K562 (cell line): ENCODE measurements around the gene AGXT. TPM values are rescaled to one million over a fixed set of nuclear protein-coding genes. Genes with fewer than 3 reads are reported as not detected.

Source experiments
- ATAC-seq: fragments of 200-7000 bp; cut with Tn5 transposase; 3 replicates; pipeline ENCODE4 v1.9.1; 2020; ENCODE audit warnings: moderate library complexity
- BruUV-seq: library from RNA; stranded (reverse); fragments of 400-500 nt; replicated peaks from 2 replicates; lab custom pipeline; 2021; lab: Mats Ljungman, UMichigan
- CTCF ChIA-PET: fragments of 300-600 bp; formaldehyde crosslinking; extraction: SDS; loops from one replicate; lab custom pipeline; 2021; ENCODE audit warnings: low intra/inter-chr PET ratio; lab: Yijun Ruan, JAX
- POLR2A ChIA-PET: fragments of 300-600, 350-650 bp; sonication (Branson Sonifier 250); formaldehyde crosslinking; extraction: SDS; loops from one replicate; lab custom pipeline; 2021; ENCODE audit warnings: antibody characterized with exemption, inconsistent platforms; lab: Yijun Ruan, JAX
- DNase-seq, 4 experiments: peaks; one replicate each; pipeline versions ENCODE4 v3.0.0 to v3.0.0-alpha.2; 2011 to 2018; ENCODE audit warnings: low spot score in 3 of 4, mixed read lengths in 3 of 4; ENCODE audit errors: extremely low read depth in 1 of 4
- FAIRE-seq: peaks from 2 replicates; lab custom pipeline; 2011; peaks lifted over from hg19 to GRCh38; lab: Jason Lieb, UNC
- H2AFZ ChIP-seq: 2 replicates; pipeline ENCODE4 v1.6.0; 2011; ENCODE audit warnings: low read depth, low read length, control low read depth, inconsistent platforms
- H3K27ac ChIP-seq: fragments of 200-600 bp; 3 replicates; pipeline ENCODE4 v1.8.0; 2011; ENCODE audit warnings: low read depth, mild to moderate bottlenecking, control low read depth, inconsistent platforms, low read length, moderate library complexity, mixed read lengths; ENCODE audit errors: extremely low read depth
- H3K27me3 ChIP-seq, 2 experiments: fragments of 300-600 bp in 1 of 2; 2 replicates in 1 of 2; 3 replicates in 1 of 2; pipeline versions ENCODE4 v1.6.0 to v1.8.0; 2011; ENCODE audit warnings: inconsistent platforms in 2 of 2, low read length in 2 of 2, mild to moderate bottlenecking in 1 of 2, mixed read lengths in 1 of 2, moderate library complexity in 1 of 2; ENCODE audit not compliant: control insufficient read depth in 2 of 2, insufficient read depth in 2 of 2
- H3K36me3 ChIP-seq: fragments of 300-600 bp; 3 replicates; pipeline ENCODE4 v1.8.0; 2011; ENCODE audit warnings: mild to moderate bottlenecking, low read length, inconsistent platforms; ENCODE audit not compliant: control insufficient read depth, insufficient read depth
- H3K4me1 ChIP-seq, 2 experiments: fragments of 200-600 bp in 1 of 2; replicated peaks in 1 of 2; 2 replicates in 1 of 2; 3 replicates in 1 of 2; pipeline versions ENCODE4 v1.5.1 to v1.8.0; 2011; ENCODE audit warnings: inconsistent platforms in 2 of 2, low read length in 2 of 2, mild to moderate bottlenecking in 1 of 2, mixed read lengths in 1 of 2, moderate library complexity in 1 of 2; ENCODE audit not compliant: control insufficient read depth in 2 of 2, insufficient read depth in 2 of 2
- H3K4me2 ChIP-seq: 2 replicates; pipeline ENCODE4 v1.6.1; 2011; ENCODE audit warnings: low read length, control low read depth, inconsistent platforms, mixed read lengths; ENCODE audit not compliant: insufficient read depth
- H3K4me3 ChIP-seq: fragments of 200-600 bp; sonication (generic), shearing (Covaris generic); 2 replicates; pipeline ENCODE4 v1.5.1; 2016; ENCODE audit warnings: control low read depth, inconsistent platforms
- H3K79me2 ChIP-seq: fragments of 200-600 bp; 3 replicates; pipeline ENCODE4 v1.8.0; 2011; ENCODE audit warnings: low read length, inconsistent platforms; ENCODE audit not compliant: control insufficient read depth, insufficient read depth
- H3K9ac ChIP-seq, 2 experiments: 2 replicates each; pipeline versions ENCODE4 v1.6.0 to v1.6.1; 2011; ENCODE audit warnings: low read depth in 2 of 2, low read length in 2 of 2, control low read depth in 1 of 2, inconsistent platforms in 1 of 2, mild to moderate bottlenecking in 1 of 2, mixed read lengths in 1 of 2; ENCODE audit not compliant: insufficient read depth in 1 of 2
- H3K9me1 ChIP-seq: one replicate; pipeline ENCODE4 v1.6.0; 2011; ENCODE audit warnings: inconsistent platforms, mild to moderate bottlenecking, low read length, moderate library complexity; ENCODE audit not compliant: control insufficient read depth, insufficient read depth
- H3K9me3 ChIP-seq: replicated peaks from 2 replicates; pipeline ENCODE4 v1.5.1; 2011; ENCODE audit warnings: low read depth, low read length, inconsistent platforms; ENCODE audit not compliant: control insufficient read depth, insufficient read depth
- H4K20me1 ChIP-seq: replicated peaks from 2 replicates; pipeline ENCODE4 v1.6.1; 2011; ENCODE audit warnings: low read length, inconsistent platforms, mixed read lengths; ENCODE audit not compliant: control insufficient read depth, insufficient read depth
- BDP1 ChIP-seq: IDR thresholded peaks from 3 replicates; pipeline ENCODE4 v1.6.1; 2011; ENCODE audit not compliant: insufficient read length, insufficient read depth
- CHCHD3 ChIP-seq: fragments of 250-450 bp; sonication (Bioruptor Pico); IDR thresholded peaks from 2 replicates; pipeline ENCODE4 v2.1.2; 2022; ENCODE audit warnings: mild to moderate bottlenecking
- ELF1 ChIP-seq: fragments of 200-800 bp; sonication (Bioruptor generic); IDR thresholded peaks from 2 replicates; pipeline ENCODE4 v1.6.1; 2016; ENCODE audit warnings: missing genetic modification characterization, missing compliant biosample characterization
- GATA2 ChIP-seq: sonication (generic); formaldehyde crosslinking; IDR thresholded peaks from 2 replicates; pipeline ENCODE4 v1.4.0; 2020; ENCODE audit warnings: mild to moderate bottlenecking, missing genetic modification reagents
- HDAC1 ChIP-seq, 2 experiments: fragments of 450-650 bp; IDR thresholded peaks; 2 replicates each; pipeline ENCODE4 v1.6.1; 2016 to 2017; ENCODE audit warnings: inconsistent platforms in 1 of 2, mild to moderate bottlenecking in 1 of 2, moderate library complexity in 1 of 2
- MXI1 ChIP-seq: IDR thresholded peaks from 2 replicates; pipeline ENCODE4 v1.6.1; 2011; ENCODE audit warnings: low read depth, mild to moderate bottlenecking, improper control_type of control experiment, low read length
- RUNX1 ChIP-seq: sonication (generic); IDR thresholded peaks from 2 replicates; pipeline ENCODE4 v1.6.1; 2016; ENCODE audit warnings: antibody characterized with exemption, low read depth
- STAG1 ChIP-seq: sonication (generic); formaldehyde crosslinking; IDR thresholded peaks from 2 replicates; pipeline ENCODE4 v1.5.0; 2020; ENCODE audit warnings: missing genetic modification reagents, borderline replicate concordance
- ZNF561 ChIP-seq: fragments of 450-650 bp; formaldehyde crosslinking; conservative IDR thresholded peaks from 2 replicates; pipeline ENCODE4 v1.4.0; 2020; ENCODE audit warnings: mild to moderate bottlenecking, moderate library complexity
- ZZZ3 ChIP-seq: fragments of 450-650 bp; IDR thresholded peaks from 2 replicates; pipeline ENCODE4 v1.6.1; 2016; ENCODE audit warnings: antibody characterized with exemption, mild to moderate bottlenecking, moderate library complexity
- WGBS: fragments of 100-300 bp; shearing (Covaris generic); methylation state at CpG from one replicate; pipeline ENCODE4 v1.1.6; 2016; ENCODE audit warnings: low coverage, mixed read lengths; ENCODE audit not compliant: insufficient coverage; ENCODE audit errors: missing lambda C conversion rate; 5-methylcytosine and 5-hydroxymethylcytosine counted together
- in situ Hi-C: fragments of 300-500 bp; cut with MboI; formaldehyde crosslinking; loops from 4 replicates; pipeline ENCODE4 v1.15.0; 2018; ENCODE audit warnings: inconsistent platforms, mixed read lengths
- intact Hi-C: fragments of 100-400 bp; cut with micrococcal nuclease; formaldehyde crosslinking; loops from 2 replicates; pipeline ENCODE4 v1.14.2; 2022
- polyA plus RNA-seq, 8 experiments: library from polyadenylated mRNA; depleted of rRNA in 4 of 8; stranded (reverse) in 5 of 8; unstranded in 3 of 8; fragments of >200 nt; fragmentation: Nextera tagmentation in 2 of 8; fragmentation: Illumina TruSeq in 1 of 8; extraction: Ambion mirVana in 2 of 8; extraction: Trizol in 1 of 8; gene quantifications; 2 replicates each; pipeline versions ENCODE4 v1.2.1 to v1.2.3, GENCODE V29; 2011 to 2014; ENCODE audit warnings: inconsistent platforms in 1 of 8, missing spikeins in 1 of 8
- total RNA-seq, 7 experiments: library from RNA; depleted of rRNA in 6 of 7; stranded (reverse); fragments of >200 nt in 6 of 7; fragmentation: Illumina TruSeq in 2 of 7; extraction: Trizol in 2 of 7; gene quantifications; 2 replicates each; pipeline versions ENCODE4 v1.2.1 to v1.2.3, GENCODE V29; 2011 to 2021; ENCODE audit warnings: low replicate concordance in 1 of 7
- TF ChIP-seq, protein P1 (sequence below): fragments of 250-450 bp; sonication (Bioruptor Pico); IDR thresholded peaks from 2 replicates; pipeline ENCODE4 v1.5.0; 2020; ENCODE audit warnings: mild to moderate bottlenecking, borderline replicate concordance
- TF ChIP-seq, protein P2 (sequence below): IDR thresholded peaks from 2 replicates; pipeline ENCODE4 v1.6.1; 2011; ENCODE audit not compliant: insufficient read length; ENCODE audit errors: extremely low read depth

The AGXT gene
- total and polyA plus RNA-seq, 9 of the 15 experiments (the other 6 are each of a cell fraction or from before 2014, with no cell fraction given) = 0.18 TPM; not detected in 8

DNA sequence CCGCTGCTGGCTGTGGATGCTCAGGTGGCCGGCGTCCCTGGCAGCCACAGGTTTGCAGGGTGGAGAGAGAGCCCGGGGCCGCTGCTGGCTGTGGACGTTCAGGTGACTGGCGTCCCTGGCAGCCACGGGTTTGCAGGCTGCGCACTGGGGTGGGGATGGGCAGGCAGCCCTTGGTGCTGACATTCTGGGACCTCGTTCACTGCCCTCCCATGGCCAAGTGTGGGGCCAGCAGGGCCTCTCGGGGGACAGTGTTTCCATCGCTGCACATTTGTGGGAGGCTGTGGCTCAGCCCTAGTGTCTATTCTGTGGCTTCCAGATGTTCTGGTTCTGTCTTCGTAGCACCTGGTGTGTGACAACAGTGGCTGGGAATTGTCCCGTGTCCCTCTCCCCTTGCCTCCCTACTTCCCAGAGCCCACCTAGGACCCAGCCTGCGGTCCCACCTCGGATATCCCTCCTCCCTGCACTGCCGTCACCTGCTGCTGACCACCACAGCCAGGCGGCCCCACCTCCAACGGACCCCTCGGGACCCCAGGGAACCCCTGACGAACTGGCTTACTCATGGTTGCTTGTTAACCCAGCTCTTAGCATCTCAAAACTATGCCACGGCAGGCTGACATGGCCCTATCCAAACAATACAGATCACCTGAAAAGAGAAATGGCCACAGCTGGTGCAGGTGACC lies 38.4 kb downstream of the AGXT start:
- CTCF ChIA-PET = no interaction called here
- Histone ChIP-seq H3K4me3 (no peak overlapping the region), H3K9ac (no peak overlapping the region), H3K9me1 (no peaks in the 10 kb centered on the region), H2AFZ (no peak overlapping the region), H3K9me3 (no peaks in the 10 kb centered on the region), H3K27me3 (peaks cover 0 to 36% of the 10 kb centered on the region in 2 experiments; a peak in 2 of 5 replicates), H3K79me2 (no peaks in the 10 kb centered on the region), H3K36me3 (no peaks in the 10 kb centered on the region), H3K27ac (no peak overlapping the region), H3K4me1 (0 out of 5 replicates have a peak, but pooled peaks cover 0 to 6% of the 10 kb centered on the region in 2 experiments), H3K4me2 (no peak overlapping the region), H4K20me1 (no peaks in the 10 kb centered on the region)
- FAIRE-seq (no peak), ATAC-seq (no peak), DNase-seq (no peak)
- WGBS = 0% methylated on average over 8 of the region's 22 CpGs
- in situ Hi-C loops = no loop called here
- BruUV-seq = no TSS peak
- POLR2A ChIA-PET = interaction anchor here (0.6 kb wide), 1 partner anchor 25 kb away, joined by 3 read pairs; no protein-coding TSS in a partner anchor
- TF ChIP-seq, protein P1, sequence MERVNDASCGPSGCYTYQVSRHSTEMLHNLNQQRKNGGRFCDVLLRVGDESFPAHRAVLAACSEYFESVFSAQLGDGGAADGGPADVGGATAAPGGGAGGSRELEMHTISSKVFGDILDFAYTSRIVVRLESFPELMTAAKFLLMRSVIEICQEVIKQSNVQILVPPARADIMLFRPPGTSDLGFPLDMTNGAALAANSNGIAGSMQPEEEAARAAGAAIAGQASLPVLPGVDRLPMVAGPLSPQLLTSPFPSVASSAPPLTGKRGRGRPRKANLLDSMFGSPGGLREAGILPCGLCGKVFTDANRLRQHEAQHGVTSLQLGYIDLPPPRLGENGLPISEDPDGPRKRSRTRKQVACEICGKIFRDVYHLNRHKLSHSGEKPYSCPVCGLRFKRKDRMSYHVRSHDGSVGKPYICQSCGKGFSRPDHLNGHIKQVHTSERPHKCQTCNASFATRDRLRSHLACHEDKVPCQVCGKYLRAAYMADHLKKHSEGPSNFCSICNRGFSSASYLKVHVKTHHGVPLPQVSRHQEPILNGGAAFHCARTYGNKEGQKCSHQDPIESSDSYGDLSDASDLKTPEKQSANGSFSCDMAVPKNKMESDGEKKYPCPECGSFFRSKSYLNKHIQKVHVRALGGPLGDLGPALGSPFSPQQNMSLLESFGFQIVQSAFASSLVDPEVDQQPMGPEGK = no peak
- TF ChIP-seq STAG1 (CRISPR knock-in tag) (no peak), BDP1 (no peak), ZZZ3 (no peak), ZNF561 (no peak), RUNX1 (no peak), MXI1 (no peak), ELF1 (tag) (no peak), HDAC1 (IDR thresholded peaks at IDR 0.05) (no peak), CHCHD3 (CRISPR knock-in tag) (no peak), GATA2 (no peak)
- TF ChIP-seq, protein P2, sequence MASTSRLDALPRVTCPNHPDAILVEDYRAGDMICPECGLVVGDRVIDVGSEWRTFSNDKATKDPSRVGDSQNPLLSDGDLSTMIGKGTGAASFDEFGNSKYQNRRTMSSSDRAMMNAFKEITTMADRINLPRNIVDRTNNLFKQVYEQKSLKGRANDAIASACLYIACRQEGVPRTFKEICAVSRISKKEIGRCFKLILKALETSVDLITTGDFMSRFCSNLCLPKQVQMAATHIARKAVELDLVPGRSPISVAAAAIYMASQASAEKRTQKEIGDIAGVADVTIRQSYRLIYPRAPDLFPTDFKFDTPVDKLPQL = no peak
- intact Hi-C loops = no loop called here
